ENCODE results near the gene LAGE3.
A peak's percentile ranks its signal among the peaks of the same experiment; 100 is the strongest.

Gene LAGE3

DNA sequence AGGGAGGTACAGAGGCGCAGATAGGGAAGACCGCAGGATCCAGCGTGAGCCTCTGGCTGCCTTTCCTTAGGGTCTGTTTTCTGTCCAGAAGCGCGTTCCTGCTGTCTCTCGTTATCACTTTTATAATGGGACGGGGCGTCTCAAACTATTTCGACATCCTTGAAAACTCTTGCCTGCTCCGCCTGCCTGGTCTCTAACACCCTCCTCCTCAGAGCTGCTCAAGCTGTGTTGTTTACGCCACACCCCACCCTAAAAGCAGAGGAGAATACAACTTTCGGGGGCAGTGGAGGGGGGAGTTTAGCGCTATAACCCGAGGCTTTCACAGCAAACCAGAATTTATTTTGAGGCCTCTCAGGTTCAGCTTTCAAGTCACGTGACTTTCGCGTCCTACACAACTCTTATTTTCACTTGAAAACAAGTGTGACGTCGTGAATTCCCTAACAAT lies 37.6 kb upstream of the LAGE3 start:
- in situ Hi-C loops (cut with HindIII; ENCODE audit: low sequenced_read_pairs): no loop called here
- TF ChIP-seq, protein P1, sequence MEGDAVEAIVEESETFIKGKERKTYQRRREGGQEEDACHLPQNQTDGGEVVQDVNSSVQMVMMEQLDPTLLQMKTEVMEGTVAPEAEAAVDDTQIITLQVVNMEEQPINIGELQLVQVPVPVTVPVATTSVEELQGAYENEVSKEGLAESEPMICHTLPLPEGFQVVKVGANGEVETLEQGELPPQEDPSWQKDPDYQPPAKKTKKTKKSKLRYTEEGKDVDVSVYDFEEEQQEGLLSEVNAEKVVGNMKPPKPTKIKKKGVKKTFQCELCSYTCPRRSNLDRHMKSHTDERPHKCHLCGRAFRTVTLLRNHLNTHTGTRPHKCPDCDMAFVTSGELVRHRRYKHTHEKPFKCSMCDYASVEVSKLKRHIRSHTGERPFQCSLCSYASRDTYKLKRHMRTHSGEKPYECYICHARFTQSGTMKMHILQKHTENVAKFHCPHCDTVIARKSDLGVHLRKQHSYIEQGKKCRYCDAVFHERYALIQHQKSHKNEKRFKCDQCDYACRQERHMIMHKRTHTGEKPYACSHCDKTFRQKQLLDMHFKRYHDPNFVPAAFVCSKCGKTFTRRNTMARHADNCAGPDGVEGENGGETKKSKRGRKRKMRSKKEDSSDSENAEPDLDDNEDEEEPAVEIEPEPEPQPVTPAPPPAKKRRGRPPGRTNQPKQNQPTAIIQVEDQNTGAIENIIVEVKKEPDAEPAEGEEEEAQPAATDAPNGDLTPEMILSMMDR (IDR thresholded peaks at IDR 0.05; ENCODE audit: low read depth, low read length): no peak
- peak; percentile 47 for DNase-seq (ENCODE audit: low read depth, low spot score)
- peak overlapping the region; percentile 39 for H3K4me3 ChIP-seq (ENCODE audit: low read depth, low read length)

DNA sequence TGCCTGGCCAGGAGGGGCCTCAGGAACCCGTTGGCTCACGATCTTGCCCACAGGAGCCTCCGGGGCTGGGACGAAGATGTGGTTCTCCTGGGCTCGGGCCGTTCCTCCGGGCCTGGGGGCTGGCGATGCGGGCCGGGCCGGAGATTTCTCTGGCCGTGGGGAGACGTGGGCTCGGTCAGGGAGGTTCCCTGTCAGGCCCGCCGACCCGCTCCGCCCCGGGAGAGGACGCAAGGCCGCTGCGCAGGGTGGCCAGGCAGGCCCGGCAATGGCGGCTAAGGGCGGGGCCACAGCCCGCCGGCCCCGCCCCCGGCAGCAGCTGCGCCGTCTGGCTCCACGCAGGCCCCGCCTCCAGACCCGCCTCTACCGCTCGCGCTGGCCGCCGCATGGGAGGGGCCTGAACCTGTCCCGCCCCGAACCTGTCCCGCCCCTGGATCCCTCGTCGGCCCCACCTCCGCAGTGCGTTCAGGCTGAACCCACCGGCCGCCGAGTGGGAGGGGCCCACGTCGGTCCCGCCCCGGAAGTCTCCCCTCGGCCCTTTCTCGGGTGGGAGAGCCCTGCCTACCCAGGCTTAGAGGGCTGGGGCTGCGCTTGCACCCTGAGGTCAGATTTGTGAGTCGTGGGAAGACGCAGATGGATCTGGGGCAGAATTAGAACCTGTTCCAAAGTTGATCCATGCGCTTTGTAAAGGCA lies 37.0 kb upstream of the LAGE3 start, which contains the start of gene FAM3A:
FAM3A (minus strand) TSS at position 267 of the 690 bp plus-strand sequence. CDS start 460 bp downstream, outside the sequence.
- DNase-seq (ENCODE audit: low read depth, low spot score): peak; percentile 87
- H3K4me3 ChIP-seq (ENCODE audit: low read depth, low read length): peak within 1 kb of the TSS; percentile 63
- in situ Hi-C loops (cut with HindIII; ENCODE audit: low sequenced_read_pairs): no loop called here
- TF ChIP-seq, protein P1 (IDR thresholded peaks at IDR 0.05; ENCODE audit: low read depth, low read length): no peak

GRCh38 chrX:154515090-154515965 lies 36.2 kb upstream of the LAGE3 start:
- no peak for DNase-seq (ENCODE audit: low read depth, low spot score)
- TF ChIP-seq, protein P1 (IDR thresholded peaks at IDR 0.05; ENCODE audit: low read depth, low read length): no peak
- in situ Hi-C loops (cut with HindIII; ENCODE audit: low sequenced_read_pairs): no loop called here
- H3K4me3 ChIP-seq (ENCODE audit: low read depth, low read length): peak overlapping the region; percentile 63

DNA sequence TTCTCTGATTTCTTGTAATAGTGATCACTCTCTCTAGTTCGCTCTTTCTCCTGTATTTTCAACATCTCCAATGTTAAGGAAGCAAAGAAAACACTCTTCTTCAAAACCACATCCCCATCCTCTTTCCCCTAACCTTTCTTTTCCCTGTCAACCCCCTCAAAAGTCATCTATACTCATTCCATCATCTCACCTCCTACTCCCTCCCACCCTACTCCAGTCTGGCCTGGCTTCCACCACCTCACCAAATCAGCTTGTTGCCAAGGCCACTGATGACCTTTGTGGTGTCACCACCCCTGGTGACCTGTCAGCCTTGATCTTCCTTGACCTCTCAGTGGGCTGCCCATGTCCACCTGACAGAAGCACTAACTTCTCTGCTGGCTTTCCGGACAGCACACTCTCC lies 34.6 kb upstream of the LAGE3 start:
- in situ Hi-C loops (cut with HindIII; ENCODE audit: low sequenced_read_pairs): no loop called here
- no peak for DNase-seq (ENCODE audit: low read depth, low spot score)
- TF ChIP-seq, protein P1 (IDR thresholded peaks at IDR 0.05; ENCODE audit: low read depth, low read length): no peak
- H3K4me3 ChIP-seq (ENCODE audit: low read depth, low read length): no peak overlapping the region

DNA sequence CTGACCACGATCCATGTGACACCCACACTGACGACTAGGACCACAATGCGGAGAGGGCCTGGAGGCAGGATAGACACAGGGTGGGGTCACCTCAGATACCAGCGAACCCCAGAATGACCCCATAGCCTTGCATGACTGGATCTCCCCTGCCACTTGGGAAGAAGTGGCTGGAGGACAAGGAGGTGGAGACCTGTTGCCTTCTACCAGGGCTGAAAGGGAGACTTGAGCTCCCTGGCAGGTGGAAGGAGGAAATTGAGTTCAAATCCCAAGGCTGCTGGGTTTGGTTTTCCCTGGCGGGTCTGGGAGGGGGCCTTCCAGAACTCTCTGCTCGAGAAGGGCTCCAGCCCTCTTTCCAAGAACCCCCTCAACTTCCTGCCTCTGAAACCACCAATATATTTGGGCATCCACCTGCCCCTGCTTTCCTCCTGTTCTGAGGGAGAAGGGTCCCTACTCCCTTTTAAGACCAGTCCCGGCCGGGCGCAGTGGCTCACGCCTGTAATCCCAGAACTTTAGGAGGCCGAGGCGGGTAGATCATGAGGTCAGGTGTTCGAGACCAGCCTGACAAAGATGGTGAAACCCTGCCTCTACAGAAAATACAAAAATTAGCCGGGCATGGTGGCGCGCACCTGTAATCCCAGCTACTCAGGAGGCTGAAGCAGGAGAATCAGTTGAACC lies 33.9 kb upstream of the LAGE3 start:
- no peak for DNase-seq (ENCODE audit: low read depth, low spot score)
- TF ChIP-seq, protein P1 (IDR thresholded peaks at IDR 0.05; ENCODE audit: low read depth, low read length): no peak
- no peak overlapping the region for H3K4me3 ChIP-seq (ENCODE audit: low read depth, low read length)
- in situ Hi-C loops (cut with HindIII; ENCODE audit: low sequenced_read_pairs): no loop called here

DNA sequence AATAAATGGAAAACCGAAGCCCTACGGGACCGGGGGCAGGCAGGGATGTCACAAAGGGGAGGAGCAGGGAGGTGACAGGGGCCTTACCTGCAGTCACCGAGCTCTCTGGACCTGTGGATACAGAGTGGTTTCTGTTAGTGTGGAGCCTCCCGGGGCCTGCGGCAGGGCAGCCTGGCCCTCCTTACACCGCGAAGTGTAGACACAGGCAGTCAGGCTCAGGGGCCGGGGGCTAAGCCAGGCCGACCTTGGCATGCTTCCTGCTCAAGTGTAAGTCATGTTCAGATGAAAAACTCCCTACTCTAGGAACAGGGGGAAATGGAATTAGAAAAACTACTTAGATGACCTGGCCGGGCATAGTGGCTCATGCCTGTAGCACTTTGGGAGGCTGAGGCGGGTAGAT lies 32.7 kb upstream of the LAGE3 start:
- DNase-seq (ENCODE audit: low read depth, low spot score): no peak
- H3K4me3 ChIP-seq (ENCODE audit: low read depth, low read length): no peak overlapping the region
- TF ChIP-seq, protein P1 (IDR thresholded peaks at IDR 0.05; ENCODE audit: low read depth, low read length): no peak
- in situ Hi-C loops (cut with HindIII; ENCODE audit: low sequenced_read_pairs): no loop called here

All from astrocyte of the spinal cord (primary cell).